ENCODE measurements around the gene ZRANB1. TPM values are rescaled to one million over a fixed set of nuclear protein-coding genes. Genes with fewer than 3 reads are reported as not detected.

Gene ZRANB1
- total and polyA plus RNA-seq, 10 of the 15 experiments (the other 5 are each of a cell fraction or from before 2014, with no cell fraction given) = 1.7 to 11.8 (median 6.2) TPM

DNA sequence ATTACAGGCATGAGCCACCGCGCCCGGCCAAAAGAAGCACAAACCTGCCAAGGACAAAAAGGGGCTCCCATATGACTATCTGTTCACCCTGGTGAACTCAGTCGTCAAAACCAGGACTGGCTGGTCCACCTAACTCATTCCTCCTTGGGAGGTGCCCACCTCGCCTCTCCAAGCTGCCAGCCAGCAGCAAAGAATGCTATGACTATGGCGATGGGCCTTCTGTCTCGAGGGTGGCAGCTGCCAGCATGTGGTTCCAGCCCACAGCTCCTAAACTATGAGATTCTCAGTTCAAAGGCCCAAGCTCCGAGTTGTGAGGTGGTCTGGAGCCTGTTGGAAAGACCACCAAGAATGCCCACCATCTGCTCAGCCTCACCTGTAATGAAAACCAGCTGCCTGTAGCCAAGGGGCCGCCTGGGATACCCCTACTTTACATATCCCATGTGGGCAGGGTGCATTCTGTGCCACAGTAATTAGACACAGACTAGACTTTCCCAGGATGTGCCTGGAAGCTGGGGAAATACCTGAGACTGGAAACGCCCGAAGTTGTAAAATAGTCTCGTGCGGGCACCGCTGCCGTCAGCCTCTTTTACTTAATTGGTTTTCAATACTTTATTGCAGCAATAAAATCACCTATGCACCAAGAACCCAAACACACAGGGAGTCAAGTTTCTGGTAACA is 71.1 kb downstream of the ZRANB1 start:
- Histone ChIP-seq H3K4me1 (ENCODE audit: control insufficient read depth, insufficient read depth, low read length) (no peaks in the 10 kb centered on the region), H3K79me2 (ENCODE audit: control insufficient read depth, insufficient read depth, low read length) (no peaks in the 10 kb centered on the region), H3K4me2 (ENCODE audit: control insufficient read depth, insufficient read depth) (no peak overlapping the region), H4K20me1 (ENCODE audit: control insufficient read depth, insufficient read depth) (no peaks in the 10 kb centered on the region), H2AFZ (ENCODE audit: control insufficient read depth, low read depth, low read length) (no peak overlapping the region), H3K36me3 (ENCODE audit: control insufficient read depth in 2 of 2, insufficient read depth in 2 of 2, low read length in 1 of 2) (no peaks in the 10 kb centered on the region), H3K9ac (ENCODE audit: control insufficient read depth, insufficient read depth, low read length) (no peak overlapping the region), H3K27me3 (replicated peaks in 1 of 2; ENCODE audit: control insufficient read depth in 2 of 2, insufficient read depth in 2 of 2, low read length in 1 of 2) (peaks cover 0 to 2% of the 10 kb centered on the region in 2 experiments; a peak in 1 of 4 replicates), H3K27ac (ENCODE audit: control insufficient read depth, insufficient read depth) (no peak overlapping the region), H3K9me3 (replicated peaks; ENCODE audit: control insufficient read depth, insufficient read depth, low read length) (no peaks in the 10 kb centered on the region), H3K4me3 (no peak overlapping the region)
- in situ Hi-C loops (cut with MboI) = no loop called here
- BruUV-seq (replicated peaks) = no TSS peak
- ChIA-PET CTCF (interaction anchor here (0.5 kb wide), 1 partner anchor 621 kb away, joined by 3 read pairs; no protein-coding TSS in a partner anchor), POLR2A (no interaction called here), SMC1A (ENCODE audit: uncharacterized antibody, unreplicated experiment) (no interaction called here), RAD21 (ENCODE audit: unreplicated experiment) (interaction anchor here (0.6 kb wide), 1 partner anchor 212 kb away, joined by 3 read pairs; no protein-coding TSS in a partner anchor)
- DNase-seq (ENCODE audit: low read depth, low spot score) = no peak
- intact Hi-C loops (cut with micrococcal nuclease; ENCODE audit: unreplicated experiment) = no loop called here
- no peak for FAIRE-seq
- 53% methylated on average over 15 of the region's 15 CpGs for WGBS (ENCODE audit: insufficient coverage, insufficient replicate concordance, low lambda C conversion rate, missing lambda C conversion rate)
- TF ChIP-seq, protein P1, sequence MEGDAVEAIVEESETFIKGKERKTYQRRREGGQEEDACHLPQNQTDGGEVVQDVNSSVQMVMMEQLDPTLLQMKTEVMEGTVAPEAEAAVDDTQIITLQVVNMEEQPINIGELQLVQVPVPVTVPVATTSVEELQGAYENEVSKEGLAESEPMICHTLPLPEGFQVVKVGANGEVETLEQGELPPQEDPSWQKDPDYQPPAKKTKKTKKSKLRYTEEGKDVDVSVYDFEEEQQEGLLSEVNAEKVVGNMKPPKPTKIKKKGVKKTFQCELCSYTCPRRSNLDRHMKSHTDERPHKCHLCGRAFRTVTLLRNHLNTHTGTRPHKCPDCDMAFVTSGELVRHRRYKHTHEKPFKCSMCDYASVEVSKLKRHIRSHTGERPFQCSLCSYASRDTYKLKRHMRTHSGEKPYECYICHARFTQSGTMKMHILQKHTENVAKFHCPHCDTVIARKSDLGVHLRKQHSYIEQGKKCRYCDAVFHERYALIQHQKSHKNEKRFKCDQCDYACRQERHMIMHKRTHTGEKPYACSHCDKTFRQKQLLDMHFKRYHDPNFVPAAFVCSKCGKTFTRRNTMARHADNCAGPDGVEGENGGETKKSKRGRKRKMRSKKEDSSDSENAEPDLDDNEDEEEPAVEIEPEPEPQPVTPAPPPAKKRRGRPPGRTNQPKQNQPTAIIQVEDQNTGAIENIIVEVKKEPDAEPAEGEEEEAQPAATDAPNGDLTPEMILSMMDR (IDR thresholded peaks at IDR 0.05 in 2 of 3, conservative IDR thresholded peaks at IDR 0.05 in 1 of 3; ENCODE audit: control insufficient read depth in 2 of 3, extremely low read depth in 1 of 3, insufficient read depth in 1 of 3, low read depth in 3 of 3, low read length in 3 of 3) = no peak
- no peak for TF ChIP-seq PAX5 (IDR thresholded peaks at IDR 0.05; ENCODE audit: borderline replicate concordance, low read depth, low read length)
- no peak for TF ChIP-seq NFYA (IDR thresholded peaks at IDR 0.05; ENCODE audit: borderline replicate concordance, low read depth, low read length)
- TF ChIP-seq HDAC2 (IDR thresholded peaks at IDR 0.05) = no peak
- no peak for TF ChIP-seq SREBF1 (IDR thresholded peaks at IDR 0.05; ENCODE audit: low read length)
- TF ChIP-seq CREB1 (IDR thresholded peaks at IDR 0.05; ENCODE audit: low read depth) = no peak
- no peak for TF ChIP-seq HDAC6 (IDR thresholded peaks at IDR 0.05; ENCODE audit: unreplicated experiment)
- TF ChIP-seq SP1 (IDR thresholded peaks at IDR 0.05; ENCODE audit: low read depth, low read length) = no peak
- ATAC-seq = no peak
